Fibroblast of peridontal ligament (primary cell): ENCODE data around the gene HOXB5.

ENCODE experiments used
- DNase-seq: peaks from one replicate; pipeline ENCODE4 v3.0.0-alpha.2; 2010; ENCODE audit errors: extremely low read depth

HOXB5 gene

GRCh38 chr17:48575066-48575582 lies 18.5 kb downstream of the HOXB5 start:
- DNase-seq, result no peak

- no peak for DNase-seq
Measured at GRCh38 chr17:48574505-48575065, 19.0 kb downstream of the HOXB5 start.

GRCh38 chr17:48571826-48572417 lies 21.7 kb downstream of the HOXB5 start:
- no peak for DNase-seq

GRCh38 chr17:48571024-48571818 lies 22.4 kb downstream of the HOXB5 start:
- DNase-seq, result no peak

- no peak for DNase-seq
Measured at GRCh38 chr17:48570325-48571023, 23.1 kb downstream of the HOXB5 start.

GRCh38 chr17:48569674-48570324 lies 23.8 kb downstream of the HOXB5 start:
- DNase-seq, result no peak

DNA sequence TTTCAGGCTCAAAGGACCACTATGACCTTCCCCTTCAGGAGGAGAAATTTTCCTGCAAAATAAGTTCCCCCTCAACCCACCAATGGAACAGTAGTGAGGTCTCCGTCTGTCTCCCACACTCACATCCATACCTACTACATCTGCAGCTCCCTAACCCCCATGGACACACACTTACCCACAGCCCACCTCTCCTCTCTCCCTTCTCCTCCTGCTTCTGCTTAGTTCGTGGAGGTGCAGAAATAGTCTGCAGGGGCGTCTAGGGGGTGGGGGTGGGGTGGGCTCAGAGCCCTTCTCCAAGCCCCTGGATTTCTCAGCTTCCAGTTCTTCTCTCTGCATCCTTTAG lies 24.4 kb downstream of the HOXB5 start:
- no peak for DNase-seq

- DNase-seq, result no peak
Measured at GRCh38 chr17:48568499-48569239, 24.9 kb downstream of the HOXB5 start.

DNA sequence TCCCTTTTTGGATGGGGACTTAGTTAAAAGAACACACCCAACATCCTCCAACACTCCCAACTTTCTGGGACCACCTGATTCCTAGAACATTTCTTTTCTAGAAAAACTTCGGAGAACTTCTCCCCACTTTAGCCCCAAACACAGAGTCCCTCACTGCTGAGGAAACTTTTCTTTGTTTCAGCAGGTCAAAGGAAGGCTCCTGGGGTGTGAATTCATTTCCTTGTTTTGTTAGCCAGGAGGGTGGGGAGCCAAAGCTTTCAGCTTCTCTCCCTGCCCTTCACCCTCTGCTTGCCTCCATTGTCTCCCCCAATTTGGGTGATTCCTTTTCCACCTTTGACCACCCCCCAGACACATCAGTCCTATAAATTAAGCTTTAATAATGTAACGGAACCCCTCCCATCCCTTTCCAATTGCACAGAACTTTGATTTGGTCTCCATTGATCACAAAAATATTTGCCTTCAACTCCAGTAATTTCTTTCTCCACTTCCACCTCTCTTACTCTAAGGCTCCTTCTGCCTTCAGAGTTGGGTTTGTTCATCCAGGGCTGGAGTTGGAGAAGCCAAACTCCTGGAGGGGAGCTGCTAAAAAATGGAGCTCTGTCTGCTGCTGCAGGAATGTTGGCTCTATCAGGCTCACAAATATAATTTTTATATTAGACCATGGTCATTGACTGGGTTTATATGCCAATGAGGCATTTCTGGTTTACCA lies 25.8 kb downstream of the HOXB5 start:
- no peak for DNase-seq

DNA sequence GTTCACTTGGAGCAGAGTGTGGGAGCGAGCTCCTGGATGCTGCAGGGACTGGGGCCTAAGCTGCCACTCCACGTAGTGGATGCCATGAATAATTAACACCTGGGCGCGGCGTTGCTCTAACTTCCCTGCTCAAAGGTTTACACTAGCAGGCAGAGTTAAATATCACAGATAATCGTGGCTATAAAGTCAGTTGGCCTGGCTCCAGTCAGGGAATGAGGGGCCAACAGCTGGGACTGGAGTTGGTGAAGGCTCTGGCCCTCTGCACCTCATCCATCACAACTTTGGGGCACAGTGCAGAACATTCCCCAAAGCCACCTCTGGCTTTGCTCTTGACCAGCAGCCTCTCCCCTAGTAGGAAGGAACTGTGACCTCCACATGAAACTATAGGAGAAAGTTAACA lies 26.4 kb downstream of the HOXB5 start:
- no peak for DNase-seq

GRCh38 chr17:48566717-48567116 lies 26.9 kb downstream of the HOXB5 start:
- no peak for DNase-seq

DNA sequence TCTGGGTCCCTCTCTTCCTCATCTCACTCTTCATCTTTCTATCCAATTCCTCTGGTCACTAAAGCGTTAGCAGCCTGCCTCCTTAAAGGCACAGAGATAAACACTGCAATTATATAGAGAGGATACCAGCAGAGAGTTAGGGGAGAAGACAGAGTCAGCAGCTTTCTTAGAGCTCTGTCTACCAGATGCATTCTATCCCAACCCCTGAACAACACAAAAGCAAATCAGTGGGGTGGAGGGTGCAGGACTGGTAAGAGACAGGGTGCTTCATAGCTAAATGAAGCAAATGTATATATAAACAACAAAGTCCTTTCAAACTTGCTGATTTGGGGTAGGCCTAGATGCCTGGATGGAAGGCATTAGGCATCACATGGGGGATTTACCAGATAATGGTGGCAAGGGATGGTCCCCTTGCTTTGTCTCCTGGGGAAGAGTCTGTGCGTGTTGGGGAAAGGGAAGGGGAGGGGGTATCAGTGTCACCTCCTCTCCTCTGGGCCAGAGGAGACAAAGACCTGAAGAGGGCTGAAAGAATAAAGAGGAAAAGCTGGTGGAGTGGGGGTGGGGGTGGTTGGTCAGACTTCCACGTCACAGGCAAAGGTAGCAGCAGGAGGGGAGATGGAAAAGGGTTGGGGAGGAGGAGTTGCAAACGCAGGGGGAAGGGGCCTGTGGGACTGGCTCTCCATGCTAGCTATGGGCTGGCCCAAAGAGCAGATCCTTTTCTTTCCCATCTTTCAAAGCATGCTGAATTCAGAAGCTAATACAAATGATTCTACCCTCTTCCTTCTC lies 27.5 kb downstream of the HOXB5 start:
- DNase-seq, result no peak

DNA sequence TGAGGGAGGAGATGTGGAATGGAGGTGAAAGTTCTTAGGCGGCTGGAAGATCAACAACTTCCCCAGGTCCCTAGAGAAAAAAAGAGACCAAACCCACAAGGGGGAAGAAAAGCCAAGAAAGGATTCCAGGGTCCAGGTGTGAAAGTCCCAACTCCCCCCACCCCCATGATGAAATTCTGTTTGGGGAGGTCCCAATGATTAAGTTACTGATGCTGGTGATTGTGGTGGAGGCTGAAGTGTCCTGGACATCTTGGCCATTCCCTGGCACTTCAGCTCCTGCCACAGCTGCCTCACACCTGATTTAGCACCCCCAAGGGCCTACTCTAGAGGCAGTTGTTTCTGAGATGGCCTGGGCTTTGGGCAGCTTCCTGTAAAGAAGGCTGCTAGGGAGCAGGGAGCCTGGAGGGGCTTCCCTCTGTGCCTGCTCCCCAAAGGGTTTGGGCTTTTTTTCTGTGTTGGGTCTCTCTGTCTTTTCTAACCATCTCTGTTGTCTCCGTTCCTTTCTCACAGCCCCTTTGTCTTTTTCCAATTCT lies 28.5 kb downstream of the HOXB5 start:
- no peak for DNase-seq

- no peak for DNase-seq
Measured at GRCh38 chr17:48564188-48565021, 29.2 kb downstream of the HOXB5 start.

DNA sequence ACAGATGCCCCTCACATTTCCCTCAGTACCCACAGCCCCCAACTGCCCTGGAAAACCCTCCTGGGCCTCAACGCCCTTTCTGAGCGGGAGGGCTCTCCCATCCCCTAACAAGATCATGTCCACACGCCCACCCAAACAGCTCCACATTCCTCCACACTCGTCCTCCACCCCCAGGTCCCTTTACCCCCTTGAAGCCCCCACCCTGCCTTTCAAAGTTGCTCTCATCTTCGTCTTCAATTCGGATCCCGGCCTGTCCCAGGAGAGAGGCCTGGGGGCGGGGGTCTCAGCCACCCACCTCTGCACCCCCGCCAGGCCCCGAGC lies 29.8 kb downstream of the HOXB5 start:
- DNase-seq, result no peak

DNA sequence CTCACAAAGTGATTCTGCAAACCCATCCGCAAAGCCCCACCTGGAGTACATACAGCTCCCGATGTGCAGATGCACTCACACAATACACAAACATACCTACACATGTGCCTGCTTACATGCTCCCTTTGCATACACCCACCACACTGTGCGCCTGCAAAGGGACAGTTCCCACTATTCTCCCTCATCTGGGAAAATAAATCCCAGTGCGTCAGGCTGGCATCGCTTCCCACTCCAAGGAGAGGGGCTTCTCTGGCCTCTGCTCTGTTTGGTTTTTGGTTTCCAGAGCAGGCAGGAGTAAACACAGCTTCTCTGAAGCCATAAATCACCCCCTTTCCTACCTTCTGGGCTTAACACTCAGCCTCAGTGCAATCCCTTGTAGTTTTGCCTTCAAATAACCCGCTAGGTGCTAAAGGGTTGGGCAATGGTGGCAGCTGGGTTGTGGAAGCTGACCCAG lies 30.2 kb downstream of the HOXB5 start:
- no peak for DNase-seq

DNA sequence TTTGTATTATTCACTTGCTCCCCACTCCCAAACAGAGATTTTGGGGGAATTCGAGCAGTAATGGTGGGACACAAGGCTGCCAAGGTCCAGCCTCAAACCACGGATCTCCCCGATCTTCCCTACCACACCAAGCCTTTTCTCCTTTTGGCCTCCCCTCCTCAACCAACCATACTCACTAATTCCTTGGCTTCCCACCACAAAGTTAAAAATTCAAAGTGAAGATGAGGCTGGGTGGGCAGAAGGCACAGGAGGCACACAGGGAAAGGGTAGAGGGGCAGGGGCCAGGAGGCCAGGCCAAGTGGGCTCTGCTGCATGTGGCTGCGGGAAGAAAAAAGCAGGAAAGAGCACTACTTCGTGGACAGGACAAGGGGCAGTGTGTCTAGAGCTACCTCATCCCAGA lies 30.6 kb downstream of the HOXB5 start:
- DNase-seq, result no peak

GRCh38 chr17:48561884-48562810 lies 31.4 kb downstream of the HOXB5 start:
- DNase-seq, result no peak
